Right lobe of liver (tissue), 6 donors: ENCODE measurements around the gene OTOP3. TPM values are rescaled to one million over a fixed set of nuclear protein-coding genes. Genes with fewer than 3 reads are reported as not detected.

Experiments used
- ATAC-seq, 4 donors: fragments of 200-7000 bp; cut with Tn5 transposase; one replicate each; pipeline ENCODE4 v1.9.1; 2020; ENCODE audit warnings: mild to moderate bottlenecking in 4 of 4, moderate library complexity in 4 of 4
- DNase-seq, 3 donors: peaks; one replicate each; pipeline ENCODE4 v3.0.0-alpha.2; 2020
- H3K27ac ChIP-seq, 3 donors: fragments of 200-600 bp; one replicate each; pipeline ENCODE4 v1.8.0; 2022
- H3K27me3 ChIP-seq, 2 donors: fragments of 200-600 bp; one replicate each; pipeline ENCODE4 v1.8.0; 2022
- H3K36me3 ChIP-seq, 4 donors: fragments of 200-600 bp; sonication (generic) in 1 of 4; one replicate each; pipeline versions ENCODE4 v1.5.1 to v1.8.0; 2017 to 2022; ENCODE audit warnings: control low read depth in 1 of 4
- H3K4me1 ChIP-seq, 4 donors: fragments of 200-600 bp; sonication (generic) in 1 of 4; one replicate each; pipeline versions ENCODE4 v1.5.1 to v1.8.0; 2017 to 2022; ENCODE audit warnings: control low read depth in 1 of 4
- H3K4me3 ChIP-seq, 3 donors: fragments of 200-600 bp; one replicate each; pipeline ENCODE4 v1.8.0; 2022
- H3K9me3 ChIP-seq, 4 donors: fragments of 200-600 bp; sonication (generic) in 1 of 4; one replicate each; pipeline versions ENCODE4 v1.5.1 to v1.8.0; 2017 to 2022; ENCODE audit warnings: control low read depth in 1 of 4
- POLR2A ChIP-seq: fragments of 450-650 bp; IDR thresholded peaks from one replicate; pipeline ENCODE4 v1.6.1; 2017; ENCODE audit warnings: antibody characterized with exemption, mild to moderate bottlenecking
- WGBS: methylation state at CpG from one replicate; pipeline ENCODE4 v1.1.6; 2018; ENCODE audit warnings: low coverage, low lambda C conversion rate; ENCODE audit not compliant: insufficient coverage; ENCODE audit errors: missing lambda C conversion rate; 5-methylcytosine and 5-hydroxymethylcytosine counted together
- intact Hi-C, 2 donors: fragments of 100-400 bp; cut with DNase I; formaldehyde crosslinking; loops; one replicate each; pipeline versions ENCODE4 v1.11.2 to v1.14.1; 2022
- total RNA-seq, 6 experiments: library from RNA; depleted of rRNA in 2 of 6; stranded (reverse); fragments of >200 nt in 2 of 6; fragmentation: NEBNext Ultra II Directional in 3 of 6; extraction: Animal tissue kit (Norgen Biotek cat#: 25700) in 3 of 6; gene quantifications; one replicate each; pipeline versions ENCODE4 v1.1.0 to v1.2.4, GENCODE V29; 2016 to 2023
- TF ChIP-seq, protein P1 (sequence below), 4 donors: fragments of 200-600 bp in 3 of 4; fragments of 450-650 bp in 1 of 4; IDR thresholded peaks; one replicate each; pipeline versions ENCODE4 v1.5.1 to v1.8.0; 2016 to 2022; ENCODE audit warnings: antibody characterized with exemption in 4 of 4, mild to moderate bottlenecking in 2 of 4
- donor health status: DM: no; HTN: yes; CAD: no.
- donor health status: DM: no; HTN: no; CAD: no.
- donor health status: DM: no; HTN: no; CAD: no.
- donor health status: DM: no; HTN: yes; CAD: no.
- donor health status: DM: no; HTN: yes; CAD: no.

Gene OTOP3
- total RNA-seq, 6 experiments from 2014 or later = not detected

DNA sequence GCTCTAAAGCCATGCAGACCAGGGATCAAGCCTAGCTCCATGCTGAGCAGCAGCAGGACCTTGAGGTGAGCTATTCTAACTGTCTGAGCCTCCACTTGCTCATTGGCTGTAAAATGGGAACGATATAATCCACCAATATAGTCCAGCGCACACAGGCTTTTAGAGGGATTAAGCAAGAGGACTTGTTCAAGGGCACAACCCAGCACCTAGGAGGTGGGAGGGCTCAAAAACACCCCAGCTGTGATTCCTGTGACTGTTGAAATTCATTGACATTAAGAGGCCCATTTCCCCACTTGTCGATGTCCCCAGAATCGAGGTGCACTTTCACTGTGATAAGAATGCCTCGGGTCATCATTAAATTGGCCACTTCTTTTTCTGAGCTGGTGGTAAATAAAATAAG, 16.8 kb upstream of the OTOP3 start:
- no peak for TF ChIP-seq POLR2A
- TF ChIP-seq, protein P1, sequence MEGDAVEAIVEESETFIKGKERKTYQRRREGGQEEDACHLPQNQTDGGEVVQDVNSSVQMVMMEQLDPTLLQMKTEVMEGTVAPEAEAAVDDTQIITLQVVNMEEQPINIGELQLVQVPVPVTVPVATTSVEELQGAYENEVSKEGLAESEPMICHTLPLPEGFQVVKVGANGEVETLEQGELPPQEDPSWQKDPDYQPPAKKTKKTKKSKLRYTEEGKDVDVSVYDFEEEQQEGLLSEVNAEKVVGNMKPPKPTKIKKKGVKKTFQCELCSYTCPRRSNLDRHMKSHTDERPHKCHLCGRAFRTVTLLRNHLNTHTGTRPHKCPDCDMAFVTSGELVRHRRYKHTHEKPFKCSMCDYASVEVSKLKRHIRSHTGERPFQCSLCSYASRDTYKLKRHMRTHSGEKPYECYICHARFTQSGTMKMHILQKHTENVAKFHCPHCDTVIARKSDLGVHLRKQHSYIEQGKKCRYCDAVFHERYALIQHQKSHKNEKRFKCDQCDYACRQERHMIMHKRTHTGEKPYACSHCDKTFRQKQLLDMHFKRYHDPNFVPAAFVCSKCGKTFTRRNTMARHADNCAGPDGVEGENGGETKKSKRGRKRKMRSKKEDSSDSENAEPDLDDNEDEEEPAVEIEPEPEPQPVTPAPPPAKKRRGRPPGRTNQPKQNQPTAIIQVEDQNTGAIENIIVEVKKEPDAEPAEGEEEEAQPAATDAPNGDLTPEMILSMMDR (IDR thresholded peaks at IDR 0.05) = no peak
- Histone ChIP-seq H3K4me1 (peaks cover 0 to 9% (median 4%) of the 10 kb centered on the region in 4 donors), H3K4me3 (no peak overlapping the region), H3K27ac (no peak overlapping the region), H3K36me3 (no peaks in the 10 kb centered on the region), H3K27me3 (peaks cover 0 to 11% of the 10 kb centered on the region in 2 donors), H3K9me3 (no peaks in the 10 kb centered on the region)
- no peak for ATAC-seq
- 78% methylated on average over 3 of the region's 5 CpGs for WGBS
- no peak for DNase-seq
- intact Hi-C loops = no loop called here

DNA sequence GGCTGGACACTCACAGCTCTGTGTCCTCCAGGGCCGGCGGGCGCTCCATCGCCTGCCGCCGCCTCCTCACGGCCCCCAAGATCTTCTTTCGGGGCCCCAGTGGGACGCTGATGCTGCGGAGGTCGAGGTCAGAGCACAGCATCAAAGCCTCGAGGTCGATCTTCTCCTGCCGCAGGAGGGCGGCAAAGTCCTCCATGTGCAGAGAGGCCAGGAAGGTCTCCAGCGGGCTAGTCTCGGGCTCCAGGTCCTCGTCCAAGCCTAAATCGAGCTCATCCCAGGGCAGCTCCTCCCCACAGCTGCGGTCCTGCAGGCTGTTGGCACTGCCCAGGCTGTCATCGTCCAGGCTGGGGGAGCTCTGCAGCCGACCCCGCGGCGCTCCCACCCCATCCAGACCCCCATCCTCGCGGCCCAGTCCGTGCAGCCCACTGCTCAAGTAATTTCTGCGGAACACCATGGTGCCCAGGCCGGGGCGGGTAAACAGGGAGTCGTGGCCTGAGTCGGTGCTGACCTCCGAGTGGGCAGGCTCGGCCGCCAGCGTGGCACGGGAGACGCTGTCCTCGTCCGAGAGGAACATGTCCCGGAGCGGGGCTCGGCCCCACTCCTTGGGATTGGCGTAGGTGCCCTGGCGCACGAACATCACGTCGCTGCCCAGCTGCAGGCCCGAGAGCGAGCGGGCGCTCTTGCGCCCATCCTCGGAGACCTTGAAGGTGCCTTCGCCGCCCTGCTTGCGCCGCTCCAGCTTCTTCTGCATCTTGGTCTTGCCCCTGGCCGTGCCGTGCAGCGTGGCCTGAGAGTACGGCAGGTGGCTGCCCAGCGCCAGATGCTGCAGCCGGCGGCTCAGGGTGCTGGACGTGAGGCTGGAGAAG, 16.0 kb upstream of the OTOP3 start:
- peaks cover 0 to 16% of the 10 kb centered on the region in 2 donors for H3K27me3 ChIP-seq
- TF ChIP-seq POLR2A = no peak
- TF ChIP-seq, protein P1 (IDR thresholded peaks at IDR 0.05) = peak; percentile 7 to 42 (median 28)
- no peak overlapping the region for H3K27ac ChIP-seq
- no peaks in the 10 kb centered on the region for H3K36me3 ChIP-seq
- H3K9me3 ChIP-seq = no peaks in the 10 kb centered on the region
- ATAC-seq (peak; percentile 18 to 51 (median 42)), DNase-seq (no peak)
- no peak overlapping the region for H3K4me3 ChIP-seq
- H3K4me1 ChIP-seq = peaks cover 0 to 12% (median 4%) of the 10 kb centered on the region in 4 donors
- intact Hi-C loops = loop anchor here in 1 of 2 donors (5.0 kb wide), 1 partner anchor 38 kb away; no protein-coding TSS in a partner anchor
- WGBS = 70% methylated on average over 15 of the region's 67 CpGs

DNA sequence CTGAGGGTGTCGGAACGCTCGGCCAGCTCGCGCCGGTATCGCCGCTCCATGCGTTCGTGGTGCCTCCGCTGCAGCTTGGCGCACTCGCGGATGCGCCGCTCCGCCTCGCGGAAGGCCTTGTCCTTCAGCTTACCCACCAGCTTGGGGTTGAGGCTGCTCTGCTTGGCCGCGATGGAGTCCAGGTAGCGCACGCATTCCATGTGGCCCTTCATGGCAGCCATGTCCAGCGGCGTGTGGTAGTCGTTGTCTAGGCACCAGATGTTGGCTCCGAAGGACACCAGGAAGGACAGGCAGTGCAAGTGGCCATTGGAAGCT, 15.4 kb upstream of the OTOP3 start:
- H3K4me1 ChIP-seq = peaks cover 0 to 12% (median 4%) of the 10 kb centered on the region in 4 donors
- WGBS = 90% methylated on average over 2 of the region's 27 CpGs
- ATAC-seq (no peak), DNase-seq (no peak)
- H3K9me3 ChIP-seq = no peaks in the 10 kb centered on the region
- no peaks in the 10 kb centered on the region for H3K36me3 ChIP-seq
- intact Hi-C loops = loop anchor here in 1 of 2 donors (5.0 kb wide), 1 partner anchor 37 kb away; no protein-coding TSS in a partner anchor
- no peak overlapping the region for H3K27ac ChIP-seq
- no peak overlapping the region for H3K4me3 ChIP-seq
- peaks cover 0 to 22% of the 10 kb centered on the region in 2 donors for H3K27me3 ChIP-seq
- TF ChIP-seq, protein P1 (IDR thresholded peaks at IDR 0.05) = no peak
- no peak for TF ChIP-seq POLR2A

DNA sequence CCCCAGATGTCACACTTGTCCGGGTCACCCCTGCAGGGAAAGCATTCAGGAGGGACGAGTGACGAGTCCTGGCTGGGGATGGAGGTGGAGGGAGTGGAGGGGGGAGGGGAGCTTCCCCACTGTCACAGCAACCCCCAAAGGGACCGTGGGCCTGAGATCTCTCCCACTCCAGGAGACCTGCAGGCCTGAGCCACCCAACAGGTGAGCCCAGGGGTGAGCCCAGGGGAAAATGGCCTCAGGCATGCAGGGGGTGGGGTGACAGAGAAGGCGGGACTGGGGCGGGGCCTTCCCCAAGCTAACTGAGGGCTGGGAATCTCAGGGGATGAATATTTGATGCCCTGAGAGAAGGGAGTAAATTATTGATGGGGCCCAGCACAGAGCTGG, 15.1 kb upstream of the OTOP3 start:
- intact Hi-C loops = loop anchor here in 1 of 2 donors (5.0 kb wide), 1 partner anchor 37 kb away; no protein-coding TSS in a partner anchor
- no peaks in the 10 kb centered on the region for H3K9me3 ChIP-seq
- H3K4me1 ChIP-seq = peaks cover 0 to 12% (median 4%) of the 10 kb centered on the region in 4 donors
- WGBS = 67% methylated on average over 2 of the region's 6 CpGs
- no peaks in the 10 kb centered on the region for H3K36me3 ChIP-seq
- no peak for TF ChIP-seq POLR2A
- TF ChIP-seq, protein P1 (IDR thresholded peaks at IDR 0.05) = no peak
- ATAC-seq (no peak), DNase-seq (no peak)
- peaks cover 0 to 22% of the 10 kb centered on the region in 2 donors for H3K27me3 ChIP-seq
- H3K27ac ChIP-seq = no peak overlapping the region
- no peak overlapping the region for H3K4me3 ChIP-seq
